GM13977 (cell line): Measurements from ENCODE around the gene GALNT17.

Experiments
- DNase-seq: peaks from one replicate; pipeline ENCODE4 v3.0.0; 2012; ENCODE audit warnings: low spot score
- in situ Hi-C: fragments of 300-500 bp; cut with MboI; formaldehyde crosslinking; loops from one replicate; pipeline ENCODE4 v1.12.0; 2022; ENCODE audit warnings: low sequenced_read_pairs, low pct_unique_long_range_greater_than_20kb, mixed read lengths, inconsistent platforms; ENCODE audit not compliant: unreplicated experiment
- TF ChIP-seq, protein P1 (sequence below): IDR thresholded peaks from 2 replicates; pipeline ENCODE4 v1.5.1; 2012; ENCODE audit warnings: mild to moderate bottlenecking, control low read depth; ENCODE audit not compliant: insufficient read depth; ENCODE audit errors: extremely low read depth, missing control alignments

GALNT17 gene

DNA sequence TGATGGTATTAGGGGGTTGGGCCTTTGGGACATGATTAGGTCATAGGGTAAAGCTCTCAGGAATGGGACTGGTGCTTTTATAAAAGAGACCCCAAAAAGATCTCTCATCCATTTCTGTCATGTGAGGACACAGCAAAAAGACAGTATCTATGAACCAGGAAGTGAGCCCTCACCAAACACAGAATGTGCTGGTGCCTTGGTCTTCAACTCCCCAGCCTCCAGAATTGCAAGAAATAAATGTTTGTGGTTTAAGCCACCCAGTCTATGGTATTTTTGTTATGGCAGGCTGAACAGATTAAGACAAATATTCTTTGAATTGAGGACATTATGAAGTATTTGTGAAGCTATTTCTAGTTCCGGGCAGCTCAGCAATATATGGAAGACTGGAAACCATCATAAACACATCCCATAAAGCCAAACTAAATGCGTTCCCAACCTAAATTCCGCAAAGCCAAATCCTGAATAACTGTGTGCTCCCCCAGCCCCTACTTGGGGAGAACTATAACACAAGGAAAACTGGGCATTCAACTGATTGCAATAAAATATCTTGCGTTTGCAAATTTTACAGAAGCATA lies 153.7 kb downstream of the GALNT17 start:
- DNase-seq: no peak
- in situ Hi-C loops: no loop called here
- TF ChIP-seq, protein P1, sequence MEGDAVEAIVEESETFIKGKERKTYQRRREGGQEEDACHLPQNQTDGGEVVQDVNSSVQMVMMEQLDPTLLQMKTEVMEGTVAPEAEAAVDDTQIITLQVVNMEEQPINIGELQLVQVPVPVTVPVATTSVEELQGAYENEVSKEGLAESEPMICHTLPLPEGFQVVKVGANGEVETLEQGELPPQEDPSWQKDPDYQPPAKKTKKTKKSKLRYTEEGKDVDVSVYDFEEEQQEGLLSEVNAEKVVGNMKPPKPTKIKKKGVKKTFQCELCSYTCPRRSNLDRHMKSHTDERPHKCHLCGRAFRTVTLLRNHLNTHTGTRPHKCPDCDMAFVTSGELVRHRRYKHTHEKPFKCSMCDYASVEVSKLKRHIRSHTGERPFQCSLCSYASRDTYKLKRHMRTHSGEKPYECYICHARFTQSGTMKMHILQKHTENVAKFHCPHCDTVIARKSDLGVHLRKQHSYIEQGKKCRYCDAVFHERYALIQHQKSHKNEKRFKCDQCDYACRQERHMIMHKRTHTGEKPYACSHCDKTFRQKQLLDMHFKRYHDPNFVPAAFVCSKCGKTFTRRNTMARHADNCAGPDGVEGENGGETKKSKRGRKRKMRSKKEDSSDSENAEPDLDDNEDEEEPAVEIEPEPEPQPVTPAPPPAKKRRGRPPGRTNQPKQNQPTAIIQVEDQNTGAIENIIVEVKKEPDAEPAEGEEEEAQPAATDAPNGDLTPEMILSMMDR: no peak

DNA sequence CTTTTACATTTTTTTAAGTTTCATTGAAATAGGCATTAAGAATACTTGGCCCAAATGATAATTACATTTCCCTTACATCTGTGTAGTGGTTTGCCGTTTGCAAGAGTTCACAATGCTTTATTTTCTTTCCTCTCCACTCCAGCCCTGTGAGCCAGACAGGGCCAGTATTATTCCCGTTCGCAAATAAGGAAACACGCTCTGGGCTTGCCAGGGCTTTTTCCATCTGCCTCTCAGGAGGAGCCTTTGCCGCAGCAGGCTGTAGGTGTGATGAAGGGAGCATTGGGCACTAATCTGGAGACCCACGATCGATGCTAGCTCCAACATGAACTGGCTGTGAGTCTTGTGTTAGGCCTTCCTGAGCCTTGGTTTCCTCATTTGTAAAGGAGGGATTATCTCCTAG lies 154.4 kb downstream of the GALNT17 start:
- TF ChIP-seq, protein P1: no peak
- no peak for DNase-seq
- in situ Hi-C loops: no loop called here

DNA sequence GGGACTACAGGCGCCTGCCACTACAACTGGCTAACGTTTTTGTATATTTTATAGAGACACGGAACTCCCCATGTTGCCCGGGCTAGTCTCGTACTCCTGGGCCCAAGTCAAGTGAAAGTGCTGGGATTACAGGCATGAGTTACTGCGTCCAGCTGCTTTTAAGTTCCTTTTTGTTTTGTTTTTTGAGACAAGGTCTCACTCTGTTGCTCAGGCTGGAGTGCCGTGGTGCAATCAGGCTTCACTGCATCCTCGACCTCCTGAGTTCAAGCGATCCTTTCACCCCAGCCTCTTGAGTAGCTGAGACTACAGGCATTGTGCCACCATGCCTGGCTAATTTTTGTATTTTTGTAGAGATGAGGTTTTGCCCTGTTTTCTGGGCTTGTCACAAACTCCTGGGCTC lies 155.0 kb downstream of the GALNT17 start:
- DNase-seq: no peak
- TF ChIP-seq, protein P1: no peak
- in situ Hi-C loops: no loop called here

GRCh38 chr7:71290452-71290851 lies 158.5 kb downstream of the GALNT17 start:
- TF ChIP-seq, protein P1: no peak

GRCh38 chr7:71298378-71298777 lies 166.4 kb downstream of the GALNT17 start:
- TF ChIP-seq, protein P1: no peak
- in situ Hi-C loops: no loop called here
- no peak for DNase-seq

More at GRCh38 chr7:71290452-71290851, 158.5 kb downstream of the GALNT17 start:
- in situ Hi-C loops: no loop called here
- no peak for DNase-seq

- in situ Hi-C loops: no loop called here
Observed at GRCh38 chr7:71300086-71300485, 168.1 kb downstream of the GALNT17 start.

More at GRCh38 chr7:71300086-71300485, 168.1 kb downstream of the GALNT17 start:
- TF ChIP-seq, protein P1: no peak
- DNase-seq: no peak
